ENCODE measurements around the gene C10orf90.

The C10orf90 gene

DNA sequence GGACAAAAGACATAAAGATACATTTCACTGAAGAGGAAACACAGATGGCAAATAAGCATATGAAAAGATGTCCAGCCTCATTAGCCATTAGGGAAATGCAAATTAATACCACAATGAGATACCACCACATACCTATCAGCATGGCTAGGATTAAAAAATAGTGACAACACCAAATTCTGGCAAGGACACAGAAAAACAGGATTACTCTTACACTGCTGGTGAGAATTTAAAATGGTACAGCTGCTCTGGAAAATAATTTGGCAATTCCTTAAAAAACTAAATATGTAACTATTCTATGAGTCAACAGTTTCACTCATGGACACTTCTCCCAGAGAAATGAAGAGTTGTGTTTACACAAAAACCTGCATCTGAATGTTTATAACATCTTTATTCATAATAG, 121.1 kb downstream of the C10orf90 start:
- no peak for DNase-seq (ENCODE audit: low read depth, low spot score)

DNA sequence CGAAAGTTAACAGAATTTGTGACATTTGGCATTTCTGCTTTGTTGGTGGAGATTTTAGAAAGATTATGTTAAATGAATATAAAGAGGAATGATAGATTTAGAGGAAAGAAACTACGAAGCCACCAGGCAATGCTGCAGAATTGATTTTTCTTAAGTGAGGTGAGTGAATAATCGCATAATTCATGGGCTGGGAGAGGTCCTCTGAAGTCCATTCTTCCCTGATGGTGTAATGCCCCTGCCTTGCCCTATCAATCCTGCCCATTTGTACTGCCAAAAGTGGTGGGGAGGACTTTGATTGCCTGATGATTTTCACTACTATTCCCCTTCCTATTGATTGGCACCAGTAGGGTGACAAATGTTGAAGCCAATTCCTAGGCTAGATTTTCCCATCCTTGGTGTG, 125.9 kb downstream of the C10orf90 start:
- DNase-seq (ENCODE audit: low read depth, low spot score): no peak

DNA sequence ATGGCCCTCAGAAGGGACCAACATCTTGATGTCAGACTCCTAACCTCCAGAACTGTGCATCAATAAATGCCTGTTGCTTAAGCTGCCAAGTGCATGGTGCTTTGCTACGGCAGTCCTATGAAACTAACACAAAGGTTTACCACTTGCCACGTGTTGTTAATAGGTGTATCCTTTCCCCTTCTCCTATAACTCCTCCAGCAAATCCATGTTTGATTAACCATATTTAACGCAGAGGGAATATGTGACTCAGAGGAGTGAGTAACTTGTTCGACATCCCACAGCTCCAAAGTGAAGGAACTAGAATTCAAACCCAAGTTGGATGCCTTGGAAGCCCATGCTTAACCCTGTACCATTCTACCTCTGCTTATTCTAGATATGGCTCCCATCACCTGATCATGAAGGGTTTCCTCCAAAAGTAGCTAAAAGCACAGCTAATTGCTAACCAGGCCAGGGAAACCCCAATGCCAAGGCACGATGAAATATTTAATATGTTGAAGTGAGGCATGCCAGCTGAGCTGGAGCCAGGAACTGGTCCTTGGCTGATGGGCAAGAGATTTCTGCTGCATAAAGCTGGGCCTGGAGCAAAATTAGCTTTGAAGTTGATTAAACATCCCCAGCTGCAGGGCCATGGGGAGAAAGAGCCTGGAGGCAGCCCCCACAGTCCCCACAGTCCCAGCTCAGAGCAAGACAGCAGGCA, 131.9 kb downstream of the C10orf90 start:
- no peak for DNase-seq (ENCODE audit: low read depth, low spot score)

DNA sequence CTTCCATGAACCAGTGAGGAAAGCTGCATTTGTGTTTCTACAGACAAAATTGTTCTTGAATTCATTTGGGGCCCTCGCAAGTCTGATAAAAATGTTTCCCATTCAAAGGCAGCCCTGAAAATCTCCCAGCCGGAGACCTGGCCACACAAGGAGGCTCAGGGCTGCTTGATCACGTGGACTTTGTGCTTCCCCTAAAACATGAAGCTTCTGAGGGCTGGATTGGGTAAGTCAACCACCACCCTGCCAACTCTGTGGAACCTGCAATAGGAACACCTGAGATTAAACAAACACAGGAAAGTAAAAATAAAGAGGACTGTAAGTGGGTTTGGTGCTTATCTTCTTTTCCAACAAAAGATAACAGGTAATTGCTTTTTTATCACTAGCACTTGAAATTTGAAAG, 133.8 kb downstream of the C10orf90 start:
- no peak for DNase-seq (ENCODE audit: low read depth, low spot score)

DNA sequence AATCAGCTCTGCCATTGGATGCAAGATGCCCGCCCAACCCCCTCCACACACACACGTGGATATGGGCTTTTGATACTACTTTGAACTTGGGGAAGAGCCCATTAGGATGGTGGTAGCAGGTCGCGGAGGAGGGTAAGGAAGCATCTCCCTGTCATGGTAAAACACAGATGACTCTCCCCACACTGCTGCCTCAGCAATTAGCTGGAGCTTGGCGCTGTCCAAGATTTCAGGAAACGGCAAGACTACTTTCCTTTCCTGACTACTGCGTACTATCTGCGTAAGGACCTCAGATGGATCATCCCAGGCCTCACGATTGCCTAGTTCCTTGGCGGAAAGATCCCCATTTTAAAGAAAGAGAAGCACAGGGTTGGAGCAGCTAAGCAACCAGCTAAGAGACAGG, 134.3 kb downstream of the C10orf90 start:
- DNase-seq (ENCODE audit: low read depth, low spot score): no peak

DNA sequence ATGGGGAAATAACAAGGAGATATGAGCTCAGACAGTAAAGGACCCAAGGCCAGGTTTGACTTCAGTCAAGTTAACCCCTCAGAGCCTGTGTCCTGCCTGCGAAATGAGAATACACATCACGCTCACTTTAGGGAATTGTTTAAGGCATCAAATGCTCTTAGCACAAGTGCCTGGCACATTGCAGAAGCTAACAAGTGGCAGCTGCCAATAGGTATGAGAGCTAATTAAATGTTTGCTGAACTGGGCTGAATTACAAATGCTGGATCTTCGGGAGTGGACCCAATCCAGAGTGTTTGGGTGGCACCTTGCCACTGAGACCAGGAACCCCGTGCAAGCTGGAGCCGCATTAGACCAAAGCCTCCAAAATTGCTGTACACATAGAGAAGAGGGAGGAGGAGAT, 136.8 kb downstream of the C10orf90 start:
- DNase-seq (ENCODE audit: low read depth, low spot score): no peak

DNA sequence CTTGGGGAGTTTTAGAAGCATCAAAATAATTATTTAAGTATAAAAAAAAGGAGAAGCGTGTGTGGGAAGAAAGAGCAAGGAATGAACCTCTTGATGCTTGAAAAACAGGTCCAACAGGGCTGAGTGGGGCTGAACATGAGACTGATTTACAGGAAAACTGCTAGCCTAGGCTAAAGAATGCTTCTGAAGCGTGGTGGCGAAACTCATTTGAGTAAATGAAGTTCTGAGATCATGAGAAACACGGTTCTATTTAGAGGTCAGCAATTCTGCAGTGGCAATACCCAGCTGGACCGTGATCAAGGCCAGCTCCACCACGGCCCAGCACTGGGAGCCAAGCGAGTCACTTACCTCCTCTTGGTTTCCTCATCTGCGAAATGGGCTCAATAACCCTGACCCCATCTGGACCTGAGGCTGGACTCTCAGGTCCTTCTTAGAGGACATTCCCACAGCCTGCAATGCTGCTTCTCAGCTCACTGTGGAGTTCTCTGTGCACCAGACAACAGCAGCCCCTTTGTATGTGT, 142.1 kb downstream of the C10orf90 start:
- DNase-seq (ENCODE audit: low read depth, low spot score): no peak

DNA sequence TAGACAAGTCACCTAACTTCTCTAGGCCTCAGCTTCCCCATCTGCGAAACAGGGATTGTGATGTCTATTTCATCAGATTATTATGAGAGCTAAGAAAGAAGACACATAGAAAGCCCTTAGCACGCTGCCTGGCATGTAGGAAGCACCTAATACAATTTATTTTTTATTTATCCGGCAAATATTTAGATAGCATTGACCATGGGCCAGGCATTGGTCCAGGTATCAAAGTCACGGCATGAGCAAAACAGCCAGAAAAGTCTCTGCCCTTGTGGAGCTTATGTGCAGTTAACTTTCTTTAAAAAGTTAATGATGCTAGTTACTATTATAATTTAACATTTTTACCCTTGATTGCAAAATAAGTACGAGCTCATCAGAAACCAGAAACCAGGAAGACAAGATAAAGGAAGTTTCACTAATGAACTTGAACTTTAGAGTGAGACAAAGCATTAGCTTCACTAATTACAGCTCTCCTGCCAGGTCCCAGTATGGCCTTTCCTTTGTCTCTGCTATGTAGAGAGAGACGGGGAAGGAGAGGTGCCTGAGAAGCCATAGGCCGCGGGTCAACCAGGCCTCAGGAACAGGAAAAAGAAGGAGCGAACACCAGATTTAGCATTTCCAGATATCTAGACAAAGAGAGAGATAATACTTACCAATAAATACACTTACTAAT, 142.7 kb downstream of the C10orf90 start:
- DNase-seq (ENCODE audit: low read depth, low spot score): no peak

DNA sequence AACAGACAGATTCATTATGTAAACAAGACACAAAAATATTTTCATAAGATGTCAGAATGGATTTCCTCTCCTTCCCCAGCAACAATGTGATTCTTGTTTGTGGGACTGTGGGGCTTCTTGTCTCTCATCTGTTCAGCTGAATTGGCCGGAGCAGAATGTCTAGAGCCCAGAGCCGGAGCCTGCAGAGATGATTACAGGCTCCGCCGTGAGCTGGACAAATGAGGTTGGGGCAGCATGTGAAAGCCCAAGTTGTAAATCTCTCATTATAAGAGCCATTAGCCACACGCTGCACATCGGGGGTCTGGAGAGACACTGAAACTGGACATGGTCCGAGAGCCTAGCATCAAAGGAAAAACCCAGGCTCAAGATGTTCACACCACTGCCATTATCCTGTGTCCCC, 145.2 kb downstream of the C10orf90 start:
- no peak for DNase-seq (ENCODE audit: low read depth, low spot score)

DNA sequence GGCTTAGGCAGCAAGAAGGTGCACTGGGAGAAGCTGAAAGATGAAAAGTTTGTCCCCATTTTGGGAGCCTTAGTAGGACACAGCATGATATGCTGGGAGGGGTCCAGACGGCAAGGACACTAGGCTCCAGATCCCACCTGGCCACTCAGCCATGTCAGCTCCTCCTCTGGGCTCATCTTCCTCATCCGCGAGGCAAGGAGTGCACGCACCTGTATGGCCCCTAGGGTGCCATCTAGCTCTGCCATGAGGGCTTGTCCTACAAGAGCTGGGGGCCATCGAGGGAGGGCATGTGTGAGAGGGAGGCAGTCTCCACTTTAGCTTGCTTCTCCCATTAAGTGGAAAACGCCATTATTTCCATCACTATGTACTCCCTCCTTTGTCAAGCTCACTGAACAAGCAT, 146.0 kb downstream of the C10orf90 start:
- DNase-seq (ENCODE audit: low read depth, low spot score): no peak

DNA sequence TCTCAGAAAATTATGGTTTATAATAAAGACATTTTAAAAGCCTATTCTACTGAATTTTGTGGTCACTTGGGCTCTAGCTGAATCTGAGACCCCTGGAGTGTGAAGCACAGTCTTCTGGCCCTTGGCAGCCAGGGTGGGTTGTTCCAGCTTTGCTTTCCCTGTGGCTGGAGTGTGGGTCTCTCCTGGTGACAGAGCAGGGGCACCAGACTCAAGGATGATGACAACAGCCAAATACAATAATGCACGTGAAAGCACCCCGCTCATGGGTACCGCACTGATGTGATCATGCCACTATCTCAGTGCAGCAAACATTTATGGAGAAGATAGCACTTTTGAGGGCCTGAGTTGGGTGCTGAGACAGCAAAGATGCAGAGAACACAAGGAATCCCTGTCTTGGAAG, 147.4 kb downstream of the C10orf90 start:
- DNase-seq (ENCODE audit: low read depth, low spot score): no peak

DNA sequence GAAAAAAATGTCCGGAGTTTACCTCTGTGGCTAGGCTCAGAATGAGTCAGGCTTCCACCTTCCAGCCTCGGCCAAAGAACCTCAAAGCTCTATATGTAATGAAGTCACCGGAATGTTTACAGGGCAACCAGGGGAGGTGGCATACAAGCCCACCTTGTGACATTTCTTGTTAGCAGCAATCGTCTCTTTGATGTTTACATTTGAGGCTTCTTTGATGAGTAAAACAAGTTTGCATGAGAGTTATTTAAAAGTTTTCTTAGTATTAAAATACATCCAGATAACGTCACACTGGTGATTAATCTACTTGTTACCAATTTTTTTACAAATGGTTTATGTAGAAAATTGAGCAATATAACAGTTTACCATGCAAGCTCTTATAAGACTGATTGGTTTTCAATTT, 149.1 kb downstream of the C10orf90 start:
- DNase-seq (ENCODE audit: low read depth, low spot score): no peak

DNA sequence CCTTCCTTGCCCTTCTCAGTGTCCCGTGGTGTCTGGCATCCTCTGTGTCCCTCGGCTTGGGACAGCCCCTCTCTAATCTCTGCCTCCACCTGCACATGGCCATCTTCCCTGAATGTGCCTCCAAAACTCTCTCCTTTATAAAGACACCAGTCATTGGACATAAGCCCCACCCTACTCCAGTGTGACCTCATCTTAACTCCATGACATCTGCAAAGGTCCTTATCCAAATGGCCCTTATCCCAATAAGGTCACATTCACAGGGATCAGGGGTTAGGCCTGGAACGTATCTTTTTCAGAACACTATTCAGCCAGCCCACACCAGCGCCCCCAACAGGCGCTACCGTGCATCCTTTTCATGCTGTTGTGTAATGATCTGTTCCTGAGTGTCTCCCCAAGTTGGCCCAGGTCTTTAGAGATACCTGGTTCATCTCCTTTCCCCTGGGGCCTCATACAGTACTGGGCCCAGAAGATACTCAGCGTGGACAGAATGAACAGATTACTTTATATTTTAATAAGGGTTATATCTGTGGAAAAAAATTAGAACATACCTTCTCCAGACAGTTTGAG, 149.7 kb downstream of the C10orf90 start:
- no peak for DNase-seq (ENCODE audit: low read depth, low spot score)

DNA sequence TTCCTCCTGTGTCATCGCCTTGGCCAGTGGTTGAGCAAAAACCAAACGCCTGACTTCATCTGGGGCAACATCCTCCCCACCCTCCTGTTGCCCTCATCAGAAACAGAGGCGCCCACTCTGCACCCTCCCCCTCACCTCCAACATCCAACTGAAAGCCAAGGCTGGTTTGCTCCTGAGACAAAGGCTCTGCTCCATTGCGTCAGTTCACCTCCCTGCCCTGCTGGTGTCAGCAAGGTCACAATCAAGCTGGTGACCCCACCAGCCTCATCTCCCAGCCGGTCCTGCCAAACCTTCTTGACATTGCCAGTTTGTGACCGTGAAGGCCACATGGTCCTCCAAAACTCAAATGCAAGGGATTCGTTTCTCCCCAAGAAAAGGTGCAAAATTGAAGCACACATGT, 150.5 kb downstream of the C10orf90 start:
- DNase-seq (ENCODE audit: low read depth, low spot score): no peak

DNA sequence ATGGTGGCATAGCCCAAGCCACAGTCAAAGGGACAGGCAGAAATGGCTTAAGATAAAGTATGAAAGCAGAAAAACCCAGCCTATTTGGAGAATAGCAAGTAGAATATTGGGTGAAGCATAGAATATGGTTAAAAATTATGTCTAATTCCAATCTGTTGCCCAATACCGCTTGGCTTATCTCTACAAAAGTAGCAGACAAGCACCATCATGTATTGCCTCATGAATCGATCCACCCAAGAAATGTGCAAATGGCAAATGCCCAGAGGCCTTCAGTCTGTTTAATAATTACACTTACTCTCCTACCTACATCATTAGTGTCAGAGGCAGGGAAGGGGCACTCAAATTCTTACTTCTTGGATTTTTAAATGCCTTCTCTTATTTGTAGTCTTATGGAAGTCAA, 151.3 kb downstream of the C10orf90 start:
- DNase-seq (ENCODE audit: low read depth, low spot score): no peak

DNA sequence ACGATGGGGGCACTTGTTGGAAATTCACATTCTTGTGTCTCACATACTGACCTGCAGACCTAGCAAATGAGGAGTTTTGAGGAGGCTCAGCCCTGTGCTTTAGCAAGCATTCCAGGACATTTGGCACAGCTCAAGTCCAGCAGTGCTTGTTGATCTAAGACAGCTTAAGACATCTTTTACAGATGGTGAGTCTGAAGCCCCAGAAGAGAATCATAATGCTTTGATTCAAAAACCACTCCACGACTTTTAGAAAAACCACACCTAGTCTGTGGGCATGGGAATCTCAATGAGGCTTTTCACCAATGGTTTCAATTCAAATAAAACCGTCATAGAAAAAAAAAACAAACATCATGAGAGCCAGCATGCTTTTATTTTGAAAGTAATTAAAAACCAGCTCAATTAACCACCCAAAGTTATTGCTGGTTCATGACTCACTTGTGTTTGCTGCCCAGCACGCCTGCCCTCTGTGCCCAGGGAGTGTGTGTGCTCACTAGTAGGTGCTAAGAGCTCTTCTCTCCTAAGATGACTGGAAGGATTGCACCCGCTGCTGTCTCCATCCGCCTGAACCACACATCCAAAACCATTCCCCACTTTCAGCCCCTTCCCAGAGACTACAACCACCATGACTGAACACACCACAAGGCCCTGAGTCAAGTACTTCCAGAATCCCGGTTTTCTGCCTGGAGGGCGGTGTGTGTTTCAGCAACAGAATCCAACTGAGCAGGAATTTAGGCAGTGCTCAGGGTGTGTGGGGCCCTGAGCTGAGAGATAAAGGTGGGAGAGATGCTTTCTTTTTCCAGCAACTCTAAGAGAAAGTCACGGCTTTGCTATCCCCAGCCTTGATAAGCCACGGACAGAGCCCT, 152.0 kb downstream of the C10orf90 start:
- DNase-seq (ENCODE audit: low read depth, low spot score): no peak

DNA sequence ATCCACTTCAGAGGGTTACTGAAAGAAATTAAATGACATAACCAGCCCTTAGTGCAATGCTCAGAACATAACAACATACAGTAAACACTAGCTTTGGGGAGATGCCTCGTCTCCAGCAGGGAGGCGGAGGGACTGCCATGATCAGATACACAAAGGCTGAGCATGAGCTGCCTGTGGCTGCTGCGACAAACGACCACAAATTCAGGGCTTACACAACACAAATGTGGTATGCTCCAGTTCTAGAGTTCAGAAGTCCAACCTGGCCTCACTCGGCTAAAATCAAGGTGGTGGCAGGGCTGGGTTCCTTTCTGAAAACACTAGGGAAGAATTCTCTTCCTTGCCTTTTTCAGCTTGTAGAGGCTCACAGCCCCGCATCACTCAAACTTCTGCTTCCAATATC, 154.0 kb downstream of the C10orf90 start:
- DNase-seq (ENCODE audit: low read depth, low spot score): no peak

DNA sequence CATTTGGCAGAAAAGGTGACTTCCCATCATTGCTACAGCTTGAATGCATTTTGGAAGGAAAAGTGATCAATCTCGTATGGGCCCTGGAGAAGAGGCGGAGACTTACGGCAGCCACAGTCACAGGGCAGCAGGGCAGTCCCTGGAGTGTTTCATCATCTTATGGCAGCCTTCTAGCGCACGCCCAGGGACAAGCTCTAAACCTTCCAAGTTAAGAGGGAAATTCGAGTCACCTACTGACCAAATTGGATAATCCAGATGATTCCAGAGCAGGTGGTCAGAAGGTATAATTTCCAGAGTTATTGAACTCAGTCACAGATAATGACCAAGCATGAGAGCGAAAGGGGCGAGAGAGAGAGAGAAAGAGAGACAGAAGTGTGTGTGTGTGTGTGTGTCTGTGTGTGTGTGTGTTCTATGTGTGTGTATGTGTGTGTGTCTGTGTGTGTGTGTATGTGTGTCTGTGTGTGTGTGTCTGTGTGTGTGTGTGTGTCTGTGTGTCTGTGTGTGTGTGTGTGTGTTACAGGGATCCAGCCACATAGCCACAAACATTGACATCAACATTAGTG, 158.5 kb downstream of the C10orf90 start:
- DNase-seq (ENCODE audit: low read depth, low spot score): no peak

DNA sequence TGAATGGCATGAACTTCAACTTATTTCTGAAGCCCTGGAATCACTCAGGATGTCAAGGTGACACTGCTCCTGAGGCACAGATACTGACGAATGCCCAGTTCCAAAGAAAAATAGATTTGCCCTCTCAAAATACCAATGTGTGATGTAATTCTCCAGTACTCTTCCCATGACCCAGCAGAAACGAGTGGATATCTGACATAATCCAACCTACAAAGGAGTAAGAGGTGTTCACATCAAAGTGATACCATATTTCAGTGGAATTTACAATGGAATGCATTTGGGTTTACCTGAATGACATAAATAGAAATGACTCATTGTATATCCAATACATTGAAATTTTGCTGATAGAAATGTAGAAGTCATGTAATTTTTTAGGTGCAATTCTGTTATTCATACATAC, 161.3 kb downstream of the C10orf90 start:
- no peak for DNase-seq (ENCODE audit: low read depth, low spot score)

DNA sequence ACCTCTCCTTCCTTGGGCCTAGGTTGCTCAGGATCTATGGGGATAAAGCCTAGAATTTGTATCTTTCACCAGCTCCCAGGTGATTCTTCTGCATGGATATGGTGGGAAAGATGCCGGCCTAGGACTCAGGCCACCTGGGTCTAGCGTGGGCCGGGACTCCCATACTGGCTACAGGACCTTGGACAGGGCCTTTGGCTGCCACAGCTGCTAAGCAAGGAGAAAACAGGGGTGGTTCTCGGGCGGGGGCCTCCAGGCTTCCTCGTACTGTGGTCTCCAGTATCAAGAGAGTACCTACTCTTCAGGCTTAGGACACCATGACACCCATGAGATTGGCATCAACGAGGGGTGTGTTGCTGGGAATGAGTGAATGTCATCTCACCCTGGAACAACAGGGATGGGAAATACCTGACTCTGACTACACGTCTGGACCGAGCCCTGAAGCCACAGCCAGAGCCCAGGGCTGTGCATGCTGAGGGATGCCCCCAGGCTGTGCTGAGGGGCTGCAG, 161.9 kb downstream of the C10orf90 start:
- DNase-seq (ENCODE audit: low read depth, low spot score): no peak

DNA sequence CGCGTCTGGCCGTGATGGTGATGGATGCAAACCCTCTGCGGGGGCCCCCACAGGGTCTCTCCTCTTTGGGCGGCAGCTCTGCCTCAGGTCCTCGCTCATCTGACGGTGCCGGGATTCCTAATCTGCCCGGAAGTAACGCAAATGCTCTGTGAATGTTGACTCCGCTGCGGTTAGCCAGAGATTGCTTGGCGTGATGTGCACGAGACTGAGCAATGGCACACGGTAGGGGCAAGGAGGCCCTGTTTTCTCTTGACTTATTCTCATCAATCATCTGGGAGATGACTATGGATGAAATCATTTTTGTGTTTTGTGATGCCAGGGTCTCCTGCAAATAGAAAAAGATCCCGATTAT, 165.8 kb downstream of the C10orf90 start:
- no peak for DNase-seq (ENCODE audit: low read depth, low spot score)

Data from brain pericyte (primary cell).